CD14-positive monocyte (primary cell): ENCODE results near the gene OR10G3. TPM values are rescaled to one million over a fixed set of nuclear protein-coding genes. Genes with fewer than 3 reads are reported as not detected.

Source experiments
- DNase-seq, 3 donors: peaks; one replicate each; pipeline ENCODE4 v3.0.0-alpha.2; 2011 to 2022
- H2AFZ ChIP-seq: 2 replicates; pipeline ENCODE4 v1.6.0; 2012; ENCODE audit warnings: mild to moderate bottlenecking, low read depth, low read length, inconsistent platforms; ENCODE audit not compliant: insufficient read depth, poor library complexity, severe bottlenecking
- H3K27ac ChIP-seq, 2 donors: 1 replicate in 1 of 2; 2 replicates in 1 of 2; pipeline ENCODE4 v1.5.1; 2012 to 2013; ENCODE audit warnings: low read length in 2 of 2, control low read depth in 1 of 2, inconsistent platforms in 1 of 2, low read depth in 1 of 2, mild to moderate bottlenecking in 1 of 2
- H3K27me3 ChIP-seq, 2 donors: one replicate each; pipeline versions ENCODE4 v1.6.0 to v1.6.1; 2011 to 2013; ENCODE audit warnings: low read length in 2 of 2; ENCODE audit not compliant: control insufficient read depth in 2 of 2, insufficient read depth in 2 of 2
- H3K36me3 ChIP-seq, 2 donors: replicated peaks in 1 of 2; 1 replicate in 1 of 2; 2 replicates in 1 of 2; pipeline versions ENCODE4 v1.5.1 to v1.6.1; 2012 to 2013; ENCODE audit warnings: low read length in 2 of 2, control low read depth in 1 of 2, inconsistent platforms in 1 of 2, mild to moderate bottlenecking in 1 of 2; ENCODE audit not compliant: insufficient read depth in 2 of 2, control insufficient read depth in 1 of 2
- H3K4me1 ChIP-seq, 2 donors: 1 replicate in 1 of 2; 2 replicates in 1 of 2; pipeline versions ENCODE4 v1.5.1 to v1.6.1; 2012 to 2013; ENCODE audit warnings: low read length in 2 of 2, control low read depth in 1 of 2, inconsistent platforms in 1 of 2, mild to moderate bottlenecking in 1 of 2, moderate library complexity in 1 of 2; ENCODE audit not compliant: insufficient read depth in 2 of 2, control insufficient read depth in 1 of 2
- H3K4me2 ChIP-seq: replicated peaks from 2 replicates; pipeline ENCODE3; 2012; ENCODE audit warnings: low read length, moderate library complexity, mild to moderate bottlenecking; ENCODE audit not compliant: poor library complexity, severe bottlenecking; ENCODE audit errors: extremely low read depth
- H3K4me3 ChIP-seq, 3 experiments: fragments of 200-600 bp in 1 of 3; sonication (generic) in 1 of 3; replicated peaks in 1 of 3; 1 replicate in 2 of 3; 2 replicates in 1 of 3; pipeline ENCODE4 v1.5.1; 2011 to 2013; ENCODE audit warnings: low read length in 3 of 3, mild to moderate bottlenecking in 3 of 3, control low read depth in 2 of 3, low read depth in 2 of 3, inconsistent platforms in 1 of 3, moderate library complexity in 1 of 3
- H3K79me2 ChIP-seq: 2 replicates; pipeline ENCODE4 v1.6.0; 2012; ENCODE audit warnings: mild to moderate bottlenecking, control low read depth, inconsistent platforms, low read length, moderate library complexity; ENCODE audit not compliant: insufficient read depth
- H3K9ac ChIP-seq: 2 replicates; pipeline ENCODE4 v1.6.0; 2017; ENCODE audit warnings: low read length, mild to moderate bottlenecking; ENCODE audit not compliant: insufficient read depth, poor library complexity, severe bottlenecking
- H3K9me3 ChIP-seq, 2 donors: replicated peaks in 1 of 2; 1 replicate in 1 of 2; 2 replicates in 1 of 2; pipeline versions ENCODE4 v1.5.1 to v1.6.1; 2012 to 2013; ENCODE audit warnings: low read length in 2 of 2, control low read depth in 1 of 2; ENCODE audit not compliant: control insufficient read depth in 1 of 2, insufficient read depth in 1 of 2
- H4K20me1 ChIP-seq: 2 replicates; pipeline ENCODE4 v1.6.0; 2012; ENCODE audit warnings: mild to moderate bottlenecking, low read length, control low read depth, moderate library complexity; ENCODE audit not compliant: insufficient read depth
- H3K27ac Mint-ChIP-seq, 7 donors: one replicate each; pipeline ENCODE4 v1.8.0; 2020; ENCODE audit warnings: mild to moderate bottlenecking in 7 of 7, mixed read lengths in 7 of 7, moderate library complexity in 6 of 7, inconsistent platforms in 2 of 7
- H3K27me3 Mint-ChIP-seq, 3 donors: one replicate each; pipeline ENCODE4 v1.8.0; 2021 to 2022; ENCODE audit warnings: low read depth in 3 of 3, mild to moderate bottlenecking in 3 of 3, mixed read lengths in 3 of 3, moderate library complexity in 3 of 3, inconsistent platforms in 1 of 3
- H3K36me3 Mint-ChIP-seq, 2 donors: one replicate each; pipeline ENCODE4 v1.8.0; 2020; ENCODE audit warnings: mixed read lengths in 2 of 2, inconsistent platforms in 1 of 2, mild to moderate bottlenecking in 1 of 2
- H3K4me1 Mint-ChIP-seq: one replicate; pipeline ENCODE4 v1.8.0; 2020; ENCODE audit warnings: mild to moderate bottlenecking, mixed read lengths
- H3K4me3 Mint-ChIP-seq, 2 donors: one replicate each; pipeline ENCODE4 v1.8.0; 2020; ENCODE audit warnings: mild to moderate bottlenecking in 2 of 2, mixed read lengths in 2 of 2, moderate library complexity in 1 of 2
- H3K9me3 Mint-ChIP-seq, 7 donors: one replicate each; pipeline ENCODE4 v1.8.0; 2020 to 2022; ENCODE audit warnings: mixed read lengths in 7 of 7, mild to moderate bottlenecking in 6 of 7, moderate library complexity in 6 of 7, inconsistent platforms in 2 of 7
- CTCF ChIP-seq: fragments of 200-600 bp; IDR thresholded peaks from one replicate; pipeline ENCODE4 v1.8.0; 2022; ENCODE audit warnings: antibody characterized with exemption, mild to moderate bottlenecking
- WGBS: methylation state at CpG from one replicate; pipeline ENCODE4 v1.1.5; 2013; ENCODE audit warnings: missing lambda C conversion rate; ENCODE audit not compliant: insufficient coverage; 5-methylcytosine and 5-hydroxymethylcytosine counted together
- intact Hi-C, 2 donors: fragments of 100-400 bp; cut with micrococcal nuclease; formaldehyde crosslinking; loops; one replicate each; pipeline versions ENCODE4 v1.15.0 to v1.15.1; 2023
- polyA plus RNA-seq, 3 donors: library from polyadenylated mRNA; depleted of rRNA in 1 of 3; unstranded in 2 of 3; stranded (reverse) in 1 of 3; fragments of 300-500 nt in 2 of 3; fragments of >200 nt in 1 of 3; fragmentation: Illumina TruSeq in 2 of 3; gene quantifications; 1 replicate in 2 of 3; 2 replicates in 1 of 3; pipeline ENCODE4 v1.2.3, GENCODE V29; 2012 to 2021

The OR10G3 gene
- polyA plus RNA-seq, 3 donors: not detected

- Mint-ChIP-seq H3K4me3 (no peak overlapping the region), H3K4me1 (no peaks in the 10 kb centered on the region), H3K27ac (no peak overlapping the region), H3K27me3 (peaks cover 11 to 14% (median 12%) of the 10 kb centered on the region in 3 donors), H3K36me3 (no peaks in the 10 kb centered on the region), H3K9me3 (peaks cover 0 to 5% (median 0%) of the 10 kb centered on the region in 7 donors)
- Histone ChIP-seq H3K27ac (no peak overlapping the region), H3K4me2 (no peak overlapping the region), H3K9ac (no peak overlapping the region), H3K9me3 (no peaks in the 10 kb centered on the region), H3K4me3 (no peak overlapping the region), H4K20me1 (no peaks in the 10 kb centered on the region), H3K27me3 (peaks cover 9% of the 10 kb centered on the region in 2 donors), H3K79me2 (no peaks in the 10 kb centered on the region), H3K4me1 (no peaks in the 10 kb centered on the region), H2AFZ (no peak overlapping the region), H3K36me3 (no peaks in the 10 kb centered on the region)
- 91% methylated on average over 4 of the region's 5 CpGs for WGBS
- TF ChIP-seq CTCF: no peak
- intact Hi-C loops: no loop called here
- no peak for DNase-seq
Observed at GRCh38 chr14:21543963-21544362, 35.9 kb downstream of the OR10G3 start.

- H3K27me3 Mint-ChIP-seq: peaks cover 12 to 15% (median 14%) of the 10 kb centered on the region in 3 donors
Observed at GRCh38 chr14:21543521-21543960, 36.3 kb downstream of the OR10G3 start.

More at GRCh38 chr14:21543521-21543960, 36.3 kb downstream of the OR10G3 start:
- TF ChIP-seq CTCF: no peak
- WGBS: 100% methylated on average over 2 of the region's 7 CpGs
- Histone ChIP-seq H4K20me1 (no peaks in the 10 kb centered on the region), H3K79me2 (no peaks in the 10 kb centered on the region), H3K36me3 (no peaks in the 10 kb centered on the region), H3K4me2 (no peak overlapping the region), H3K9me3 (no peaks in the 10 kb centered on the region), H3K4me3 (no peak overlapping the region), H3K27me3 (peaks cover 13% of the 10 kb centered on the region in 2 donors), H3K27ac (no peak overlapping the region), H2AFZ (no peak overlapping the region), H3K4me1 (no peaks in the 10 kb centered on the region), H3K9ac (no peak overlapping the region)
- intact Hi-C loops: no loop called here
- H3K4me3 Mint-ChIP-seq: no peak overlapping the region
- H3K36me3 Mint-ChIP-seq: no peaks in the 10 kb centered on the region
- DNase-seq: no peak
- H3K4me1 Mint-ChIP-seq: no peaks in the 10 kb centered on the region
- H3K9me3 Mint-ChIP-seq: peaks cover 0 to 8% (median 0%) of the 10 kb centered on the region in 7 donors
- no peak overlapping the region for H3K27ac Mint-ChIP-seq
